GM12878 (cell line): ENCODE results near the gene OR52A1. TPM values are rescaled to one million over a fixed set of nuclear protein-coding genes. Genes with fewer than 3 reads are reported as not detected.

Source experiments
- ATAC-seq: fragments of 200-7000 bp; cut with Tn5 transposase; 3 replicates; pipeline ENCODE4 v1.9.1; 2020; ENCODE audit warnings: mild to moderate bottlenecking, moderate library complexity
- BruUV-seq: library from RNA; stranded (reverse); fragments of 400-500 nt; replicated peaks from 2 replicates; lab custom pipeline; 2021; lab: Mats Ljungman, UMichigan
- CTCF ChIA-PET: fragments of 300-600 bp; sonication (Branson Sonifier 250); formaldehyde crosslinking; extraction: SDS; loops from one replicate; lab custom pipeline; 2021; ENCODE audit warnings: inconsistent platforms; lab: Yijun Ruan, JAX
- POLR2A ChIA-PET: fragments of 350-600 bp; formaldehyde crosslinking; extraction: SDS; loops from one replicate; lab custom pipeline; 2021; ENCODE audit warnings: inconsistent platforms; lab: Charles Lee
- RAD21 ChIA-PET: fragments of 300-600 bp; sonication (Branson Sonifier 250); formaldehyde crosslinking; loops from one replicate; lab custom pipeline; 2023; ENCODE audit warnings: antibody characterized with exemption; ENCODE audit not compliant: unreplicated experiment; lab: Charles Lee
- SMC1A ChIA-PET: fragments of 300-600 bp; sonication (Branson Sonifier 250); formaldehyde crosslinking; loops from one replicate; lab custom pipeline; 2023; ENCODE audit not compliant: unreplicated experiment, uncharacterized antibody; lab: Charles Lee
- DNase-seq: peaks from one replicate; pipeline ENCODE4 v3.0.0-alpha.2; 2011; ENCODE audit warnings: low read depth, low spot score
- FAIRE-seq: peaks from 3 replicates; lab custom pipeline; 2011; peaks lifted over from hg19 to GRCh38; lab: Jason Lieb, UNC
- H2AFZ ChIP-seq: 2 replicates; pipeline ENCODE4 v1.6.0; 2011; ENCODE audit warnings: low read depth, low read length, control low read depth; ENCODE audit not compliant: control insufficient read depth
- H3K27ac ChIP-seq: 2 replicates; pipeline ENCODE4 v1.5.1; 2011; ENCODE audit warnings: control low read depth; ENCODE audit not compliant: control insufficient read depth, insufficient read depth
- H3K27me3 ChIP-seq, 2 experiments: replicated peaks in 1 of 2; 2 replicates each; pipeline versions ENCODE4 v1.6.0 to v1.6.1; 2011; ENCODE audit warnings: low read length in 1 of 2; ENCODE audit not compliant: control insufficient read depth in 2 of 2, insufficient read depth in 2 of 2
- H3K36me3 ChIP-seq, 2 experiments: 2 replicates each; pipeline ENCODE4 v1.5.1; 2011; ENCODE audit warnings: low read length in 1 of 2; ENCODE audit not compliant: control insufficient read depth in 2 of 2, insufficient read depth in 2 of 2
- H3K4me1 ChIP-seq: 2 replicates; pipeline ENCODE4 v1.6.1; 2011; ENCODE audit warnings: mild to moderate bottlenecking, low read length, moderate library complexity, mixed read lengths; ENCODE audit not compliant: control insufficient read depth, insufficient read depth
- H3K4me2 ChIP-seq: 2 replicates; pipeline ENCODE4 v1.6.0; 2011; ENCODE audit warnings: control low read depth; ENCODE audit not compliant: control insufficient read depth, insufficient read depth
- H3K4me3 ChIP-seq: fragments of 200-600 bp; sonication (generic); 2 replicates; pipeline ENCODE4 v1.5.1; 2016
- H3K79me2 ChIP-seq: 2 replicates; pipeline ENCODE4 v1.6.0; 2011; ENCODE audit warnings: low read length; ENCODE audit not compliant: control insufficient read depth, insufficient read depth
- H3K9ac ChIP-seq: 2 replicates; pipeline ENCODE4 v1.8.0; 2011; ENCODE audit warnings: low read length, control low read depth, mixed read lengths; ENCODE audit not compliant: control insufficient read depth, insufficient read depth
- H3K9me3 ChIP-seq: replicated peaks from 3 replicates; pipeline ENCODE4 v1.5.1; 2011; ENCODE audit warnings: mild to moderate bottlenecking, low read length; ENCODE audit not compliant: control insufficient read depth, insufficient read depth
- H4K20me1 ChIP-seq: 2 replicates; pipeline ENCODE4 v1.6.0; 2011; ENCODE audit not compliant: control insufficient read depth, insufficient read depth
- BHLHE40 ChIP-seq, 2 experiments: fragments of 450-650 bp in 1 of 2; IDR thresholded peaks; 2 replicates each; pipeline ENCODE4 v1.6.1; 2011 to 2017; ENCODE audit warnings: low read depth in 2 of 2, borderline replicate concordance in 1 of 2, improper control_type of control experiment in 1 of 2, low read length in 1 of 2, mild to moderate bottlenecking in 1 of 2
- E4F1 ChIP-seq: fragments of 450-650 bp; IDR thresholded peaks from 2 replicates; pipeline ENCODE4 v1.6.1; 2018; ENCODE audit warnings: borderline replicate concordance, mild to moderate bottlenecking; ENCODE audit not compliant: partially characterized antibody
- GABPA ChIP-seq: IDR thresholded peaks from 2 replicates; pipeline ENCODE4 v1.6.1; 2014; ENCODE audit warnings: antibody characterized with exemption, low read depth, mild to moderate bottlenecking, inconsistent platforms
- KLF5 ChIP-seq: fragments of 450-650 bp; IDR thresholded peaks from 2 replicates; pipeline ENCODE4 v1.6.1; 2014; ENCODE audit warnings: mild to moderate bottlenecking; ENCODE audit not compliant: partially characterized antibody
- MYC ChIP-seq: IDR thresholded peaks from 2 replicates; pipeline ENCODE4 v1.6.1; 2011; ENCODE audit warnings: mild to moderate bottlenecking, low read length, moderate library complexity, inconsistent platforms; ENCODE audit not compliant: insufficient read depth, insufficient replicate concordance, insufficient read length, severe bottlenecking
- NR2F1 ChIP-seq: fragments of 450-650 bp; conservative IDR thresholded peaks from 2 replicates; pipeline ENCODE4 v1.6.1; 2017; ENCODE audit warnings: mild to moderate bottlenecking
- RBBP5 ChIP-seq: fragments of 200-600 bp; sonication (generic); conservative IDR thresholded peaks from 2 replicates; pipeline ENCODE4 v1.6.1; 2016
- REST ChIP-seq: IDR thresholded peaks from 2 replicates; pipeline ENCODE4 v1.6.1; 2012; ENCODE audit warnings: mild to moderate bottlenecking, low read depth, low read length
- SREBF2 ChIP-seq: IDR thresholded peaks from 2 replicates; pipeline ENCODE4 v1.6.1; 2012; ENCODE audit warnings: mild to moderate bottlenecking, low read length
- STAT3 ChIP-seq: IDR thresholded peaks from 2 replicates; pipeline ENCODE4 v1.6.1; 2011; ENCODE audit warnings: low read depth, low read length, improper control_type of control experiment
- USF1 ChIP-seq: IDR thresholded peaks from 2 replicates; pipeline ENCODE4 v1.6.1; 2011; ENCODE audit warnings: borderline replicate concordance, low read depth, mild to moderate bottlenecking, moderate library complexity, mixed read lengths, low read length; ENCODE audit not compliant: insufficient read depth; ENCODE audit errors: extremely low read length
- WGBS: methylation state at CpG from one replicate; pipeline ENCODE4 v1.1.6; 2016; ENCODE audit warnings: low lambda C conversion rate; ENCODE audit not compliant: insufficient replicate concordance, insufficient coverage; ENCODE audit errors: missing lambda C conversion rate; 5-methylcytosine and 5-hydroxymethylcytosine counted together
- in situ Hi-C: fragments of 300-500 bp; cut with MboI; formaldehyde crosslinking; loops from 9 replicates; pipeline ENCODE4 v1.14.3; 2018; ENCODE audit warnings: mixed read lengths
- intact Hi-C: fragments of 100-400 bp; cut with micrococcal nuclease; formaldehyde crosslinking; loops from one replicate; pipeline ENCODE4 v1.14.2; 2022; ENCODE audit not compliant: unreplicated experiment
- polyA plus RNA-seq, 11 experiments: library from polyadenylated mRNA; depleted of rRNA in 4 of 11; unstranded in 6 of 11; stranded (reverse) in 5 of 11; fragments of >200 nt; fragmentation: Nextera tagmentation in 4 of 11; fragmentation: Illumina TruSeq in 1 of 11; extraction: Ambion mirVana in 4 of 11; extraction: Trizol in 1 of 11; gene quantifications; 1 replicate in 1 of 11; 2 replicates in 10 of 11; pipeline versions ENCODE4 v1.2.1 to v1.2.3, GENCODE V29; 2011 to 2016; ENCODE audit warnings: inconsistent platforms in 2 of 11, missing spikeins in 2 of 11, low read depth in 1 of 11
- total RNA-seq, 4 experiments: library from RNA; depleted of rRNA in 3 of 4; stranded (reverse); fragments of >200 nt in 3 of 4; fragmentation: Illumina TruSeq in 1 of 4; extraction: Trizol in 1 of 4; gene quantifications; 2 replicates each; pipeline versions ENCODE4 v1.2.1 to v1.2.3, GENCODE V29; 2013 to 2021

OR52A1 gene
- total and polyA plus RNA-seq, 10 of the 15 experiments (the other 5 are each of a cell fraction or from before 2014, with no cell fraction given) = not detected

GRCh38 chr11:5178046-5178837 is 23.7 kb upstream of the OR52A1 start:
- DNase-seq (no peak), ATAC-seq (no peak), FAIRE-seq (no peak)
- BruUV-seq = no TSS peak
- no peak overlapping the region for H3K9ac ChIP-seq
- ChIA-PET CTCF (no interaction called here), POLR2A (no interaction called here), RAD21 (no interaction called here), SMC1A (no interaction called here)
- WGBS = 33% methylated on average over 10 of the region's 10 CpGs
- H3K79me2 ChIP-seq = no peaks in the 10 kb centered on the region
- no peaks in the 10 kb centered on the region for H3K4me1 ChIP-seq
- H3K9me3 ChIP-seq = no peaks in the 10 kb centered on the region
- H3K4me2 ChIP-seq = no peak overlapping the region
- no peaks in the 10 kb centered on the region for H3K36me3 ChIP-seq
- intact Hi-C loops (no loop called here), in situ Hi-C loops (no loop called here)
- H4K20me1 ChIP-seq = no peaks in the 10 kb centered on the region
- H3K4me3 ChIP-seq = no peak overlapping the region
- H3K27me3 ChIP-seq = no peaks in the 10 kb centered on the region; a peak in 1 of 4 replicates
- no peak overlapping the region for H3K27ac ChIP-seq
- H2AFZ ChIP-seq = no peak overlapping the region
- TF ChIP-seq NR2F1 (no peak), USF1 (no peak), GABPA (no peak), KLF5 (no peak), E4F1 (no peak), BHLHE40 (IDR thresholded peaks at IDR 0.05; ENCODE audit: borderline replicate concordance in 1 of 2, low read depth in 2 of 2, low read length in 1 of 2) (no peak), SREBF2 (no peak), RBBP5 (no peak), MYC (no peak), REST (no peak), STAT3 (no peak)
